ENCODE measurements around the gene ENHO.

The ENHO gene

DNA sequence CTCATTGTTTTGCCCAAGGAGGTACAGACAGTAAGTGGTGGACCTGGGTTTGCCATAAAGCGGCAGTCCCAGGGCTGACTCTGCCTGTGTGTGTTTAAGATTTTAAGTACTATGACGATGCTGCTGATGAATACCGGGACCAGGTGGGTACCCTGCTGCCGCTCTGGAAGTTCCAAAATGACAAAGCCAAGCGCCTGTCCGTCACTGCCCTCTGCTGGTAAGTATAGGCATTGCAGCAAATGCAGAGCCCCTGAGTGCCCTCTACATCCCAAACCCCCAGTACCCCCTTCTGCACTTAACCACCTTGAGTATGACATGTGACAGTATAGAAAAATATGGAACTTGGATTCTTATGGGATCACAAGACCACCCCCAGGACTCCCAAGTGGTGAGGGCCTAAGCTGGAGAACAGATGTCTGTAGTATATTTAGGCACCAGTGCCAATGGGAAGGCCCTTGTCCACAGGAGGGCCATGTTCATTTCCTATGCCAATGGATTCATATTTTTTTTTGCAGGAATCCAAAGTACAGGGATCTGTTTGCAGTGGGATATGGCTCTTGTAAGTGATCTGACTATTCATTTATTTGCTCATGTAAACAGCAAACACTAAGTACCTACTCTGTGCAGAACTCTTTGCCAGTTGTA lies 22.0 kb downstream of the ENHO start:
- in situ Hi-C loops (cut with HindIII; ENCODE audit: low sequenced_read_pairs) = loop anchor here (10.0 kb wide), 2 partner anchors 76 to 114 kb away; partner anchors contain the start of gene RPP25L

DNA sequence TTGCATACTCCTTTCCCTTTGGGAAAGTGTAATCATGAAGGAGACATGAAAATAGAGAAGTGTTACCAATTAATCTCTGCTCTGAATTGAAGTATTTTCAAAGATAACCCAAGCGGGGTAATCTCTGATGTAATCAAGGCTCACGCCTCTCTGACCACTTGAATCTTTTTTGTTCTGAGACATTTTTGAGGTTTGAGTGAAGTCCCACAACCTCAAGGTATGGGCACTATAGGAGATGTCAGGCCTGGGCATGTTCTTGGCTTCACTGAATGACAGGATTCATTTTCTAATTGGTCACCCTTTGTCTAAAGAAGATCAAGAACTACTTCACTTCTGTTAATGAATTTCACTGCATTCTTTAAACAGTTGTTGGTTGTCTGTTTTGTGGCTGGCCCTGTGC lies 23.7 kb downstream of the ENHO start:
- TF ChIP-seq, protein P1, sequence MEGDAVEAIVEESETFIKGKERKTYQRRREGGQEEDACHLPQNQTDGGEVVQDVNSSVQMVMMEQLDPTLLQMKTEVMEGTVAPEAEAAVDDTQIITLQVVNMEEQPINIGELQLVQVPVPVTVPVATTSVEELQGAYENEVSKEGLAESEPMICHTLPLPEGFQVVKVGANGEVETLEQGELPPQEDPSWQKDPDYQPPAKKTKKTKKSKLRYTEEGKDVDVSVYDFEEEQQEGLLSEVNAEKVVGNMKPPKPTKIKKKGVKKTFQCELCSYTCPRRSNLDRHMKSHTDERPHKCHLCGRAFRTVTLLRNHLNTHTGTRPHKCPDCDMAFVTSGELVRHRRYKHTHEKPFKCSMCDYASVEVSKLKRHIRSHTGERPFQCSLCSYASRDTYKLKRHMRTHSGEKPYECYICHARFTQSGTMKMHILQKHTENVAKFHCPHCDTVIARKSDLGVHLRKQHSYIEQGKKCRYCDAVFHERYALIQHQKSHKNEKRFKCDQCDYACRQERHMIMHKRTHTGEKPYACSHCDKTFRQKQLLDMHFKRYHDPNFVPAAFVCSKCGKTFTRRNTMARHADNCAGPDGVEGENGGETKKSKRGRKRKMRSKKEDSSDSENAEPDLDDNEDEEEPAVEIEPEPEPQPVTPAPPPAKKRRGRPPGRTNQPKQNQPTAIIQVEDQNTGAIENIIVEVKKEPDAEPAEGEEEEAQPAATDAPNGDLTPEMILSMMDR (IDR thresholded peaks at IDR 0.05; ENCODE audit: low read depth, low read length, missing control alignments) = no peak
- DNase-seq (ENCODE audit: low read depth) = no peak
- in situ Hi-C loops (cut with HindIII; ENCODE audit: low sequenced_read_pairs) = no loop called here
- H3K4me3 ChIP-seq (ENCODE audit: low read depth, low read length) = no peak overlapping the region

More for the DNA sequence above, 22.0 kb downstream of the ENHO start:
- no peak overlapping the region for H3K4me3 ChIP-seq (ENCODE audit: low read depth, low read length)
- TF ChIP-seq, protein P1 (IDR thresholded peaks at IDR 0.05; ENCODE audit: low read depth, low read length, missing control alignments) = peak; percentile 99
- DNase-seq (ENCODE audit: low read depth) = peak; percentile 9

DNA sequence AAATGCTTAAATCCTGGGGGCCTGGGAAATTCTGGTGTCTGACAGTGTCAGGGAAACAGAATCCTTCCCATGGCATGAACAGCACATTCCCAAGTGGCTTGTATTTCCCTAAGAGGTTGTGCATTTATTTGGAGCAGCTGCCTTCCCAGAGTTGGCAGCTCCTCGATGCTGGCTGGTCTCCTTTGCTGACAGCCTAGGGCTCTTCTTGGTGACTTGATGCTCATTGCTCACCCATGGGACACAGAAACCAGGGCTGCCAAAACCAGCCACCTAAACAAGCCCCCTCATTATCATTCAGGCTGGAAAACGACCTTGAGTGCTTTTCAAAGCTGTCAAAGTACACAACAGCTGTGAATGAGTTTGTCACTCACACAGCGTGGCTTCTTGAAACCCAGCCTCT lies 24.2 kb downstream of the ENHO start:
- in situ Hi-C loops (cut with HindIII; ENCODE audit: low sequenced_read_pairs) = no loop called here
- TF ChIP-seq, protein P1 (IDR thresholded peaks at IDR 0.05; ENCODE audit: low read depth, low read length, missing control alignments) = no peak
- H3K4me3 ChIP-seq (ENCODE audit: low read depth, low read length) = no peak overlapping the region
- no peak for DNase-seq (ENCODE audit: low read depth)

GRCh38 chr9:34496149-34496712 lies 26.6 kb downstream of the ENHO start:
- no peak for DNase-seq (ENCODE audit: low read depth)

GRCh38 chr9:34493972-34494535 lies 28.7 kb downstream of the ENHO start:
- in situ Hi-C loops (cut with HindIII; ENCODE audit: low sequenced_read_pairs) = no loop called here
- peak; percentile 36 for DNase-seq (ENCODE audit: low read depth)
- TF ChIP-seq, protein P1 (IDR thresholded peaks at IDR 0.05; ENCODE audit: low read depth, low read length, missing control alignments) = no peak
- H3K4me3 ChIP-seq (ENCODE audit: low read depth, low read length) = no peak overlapping the region

More at GRCh38 chr9:34496149-34496712, 26.6 kb downstream of the ENHO start:
- no peak overlapping the region for H3K4me3 ChIP-seq (ENCODE audit: low read depth, low read length)
- in situ Hi-C loops (cut with HindIII; ENCODE audit: low sequenced_read_pairs) = no loop called here
- TF ChIP-seq, protein P1 (IDR thresholded peaks at IDR 0.05; ENCODE audit: low read depth, low read length, missing control alignments) = no peak

DNA sequence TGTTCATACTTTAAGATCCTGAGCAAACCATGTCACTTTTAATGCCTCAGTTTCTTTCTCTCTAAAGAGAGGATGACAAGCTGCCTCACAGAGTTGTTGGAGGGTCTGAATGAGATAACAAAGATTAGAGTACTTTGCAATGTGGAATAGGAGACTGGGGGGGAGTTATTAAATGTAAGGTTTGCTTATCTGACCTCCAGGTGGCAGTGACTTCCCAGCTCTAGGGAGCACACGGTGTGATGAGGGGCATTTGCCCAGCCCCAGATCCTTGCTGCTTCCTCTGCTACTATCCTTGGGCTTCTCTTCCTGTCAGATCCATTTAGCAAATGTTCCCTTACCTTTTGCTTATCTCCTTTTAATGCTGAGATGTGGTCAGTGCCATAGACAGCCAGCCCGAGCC lies 30.7 kb downstream of the ENHO start:
- TF ChIP-seq, protein P1 (IDR thresholded peaks at IDR 0.05; ENCODE audit: low read depth, low read length, missing control alignments) = no peak
- in situ Hi-C loops (cut with HindIII; ENCODE audit: low sequenced_read_pairs) = no loop called here
- DNase-seq (ENCODE audit: low read depth) = no peak
- H3K4me3 ChIP-seq (ENCODE audit: low read depth, low read length) = no peak overlapping the region
